Endothelial cell of umbilical vein (primary cell): Measurements from ENCODE around the gene COLEC11. TPM values are rescaled to one million over a fixed set of nuclear protein-coding genes. Genes with fewer than 3 reads are reported as not detected.

Source experiments
- BruUV-seq: library from RNA; stranded (reverse); fragments of 400-500 nt; replicated peaks from 2 replicates; lab custom pipeline; 2021; lab: Mats Ljungman, UMichigan
- CTCF ChIA-PET: fragments of 300-600, 350-600 bp; sonication (Branson Sonifier 250); formaldehyde crosslinking; loops from one replicate; lab custom pipeline; 2021; ENCODE audit warnings: antibody characterized with exemption, inconsistent platforms; lab: Charles Lee
- POLR2A ChIA-PET: fragments of 300-600, 350-600 bp; sonication (Branson Sonifier 250); formaldehyde crosslinking; loops from one replicate; lab custom pipeline; 2021; ENCODE audit warnings: antibody characterized with exemption, inconsistent platforms; lab: Charles Lee
- DNase-seq: peaks from one replicate; pipeline ENCODE4 v3.0.0-alpha.2; 2011; ENCODE audit warnings: low read depth, low spot score
- FAIRE-seq: peaks from 2 replicates; lab custom pipeline; 2011; peaks lifted over from hg19 to GRCh38; lab: Jason Lieb, UNC
- H2AFZ ChIP-seq: 2 replicates; pipeline ENCODE4 v1.6.0; 2012; ENCODE audit warnings: low read depth, low read length, control low read depth, inconsistent platforms
- H3K27ac ChIP-seq: 2 replicates; pipeline ENCODE4 v1.5.1; 2011; ENCODE audit warnings: low read depth, mild to moderate bottlenecking, control low read depth, low read length, moderate library complexity; ENCODE audit not compliant: insufficient read depth
- H3K27me3 ChIP-seq, 2 experiments: 2 replicates each; pipeline versions ENCODE4 v1.6.0 to v1.6.1; 2011; ENCODE audit warnings: low read length in 2 of 2, mixed read lengths in 1 of 2; ENCODE audit not compliant: control insufficient read depth in 2 of 2, insufficient read depth in 2 of 2
- H3K36me3 ChIP-seq, 2 experiments: 2 replicates in 1 of 2; 3 replicates in 1 of 2; pipeline ENCODE4 v1.5.1; 2011; ENCODE audit warnings: low read length in 2 of 2, mild to moderate bottlenecking in 1 of 2, moderate library complexity in 1 of 2; ENCODE audit not compliant: control insufficient read depth in 2 of 2, insufficient read depth in 2 of 2; ENCODE audit errors: extremely low read depth in 1 of 2
- H3K4me1 ChIP-seq: 3 replicates; pipeline ENCODE4 v1.5.1; 2011; ENCODE audit warnings: mild to moderate bottlenecking, low read length; ENCODE audit not compliant: control insufficient read depth, insufficient read depth; ENCODE audit errors: extremely low read depth
- H3K4me2 ChIP-seq: 2 replicates; pipeline ENCODE4 v1.6.1; 2011; ENCODE audit warnings: low read length, control low read depth, mixed read lengths; ENCODE audit not compliant: insufficient read depth
- H3K4me3 ChIP-seq, 3 experiments: fragments of 200-600 bp in 1 of 3; sonication (generic), shearing (Covaris generic) in 1 of 3; replicated peaks in 1 of 3; 2 replicates each; pipeline ENCODE4 v1.5.1; 2011 to 2016; ENCODE audit warnings: control low read depth in 3 of 3, low read length in 3 of 3, mild to moderate bottlenecking in 2 of 3, inconsistent platforms in 1 of 3, low read depth in 1 of 3, moderate library complexity in 1 of 3; ENCODE audit not compliant: insufficient read depth in 1 of 3
- H3K79me2 ChIP-seq: 2 replicates; pipeline ENCODE4 v1.6.0; 2012; ENCODE audit warnings: low read length, inconsistent platforms; ENCODE audit not compliant: control insufficient read depth, insufficient read depth
- H3K9ac ChIP-seq: replicated peaks from 2 replicates; pipeline ENCODE3; 2011; ENCODE audit warnings: low read length, control low read depth; ENCODE audit not compliant: insufficient read depth; ENCODE audit errors: extremely low read depth
- H3K9me1 ChIP-seq: replicated peaks from 3 replicates; pipeline ENCODE4 v1.6.0; 2011; ENCODE audit warnings: mild to moderate bottlenecking, low read length; ENCODE audit not compliant: control insufficient read depth, insufficient read depth; ENCODE audit errors: extremely low read depth
- H3K9me3 ChIP-seq: replicated peaks from 2 replicates; pipeline ENCODE4 v1.5.1; 2012; ENCODE audit warnings: low read length, inconsistent platforms; ENCODE audit not compliant: control insufficient read depth, insufficient read depth
- H4K20me1 ChIP-seq: replicated peaks from 2 replicates; pipeline ENCODE3; 2011; ENCODE audit warnings: mild to moderate bottlenecking, low read length; ENCODE audit not compliant: control insufficient read depth, insufficient read depth; ENCODE audit errors: extremely low read depth
- CTCF ChIP-seq, 2 donors: IDR thresholded peaks; 1 replicate in 1 of 2; 2 replicates in 1 of 2; pipeline ENCODE4 v1.5.1; 2011; ENCODE audit warnings: low read length in 2 of 2, mild to moderate bottlenecking in 2 of 2, moderate library complexity in 2 of 2, control low read depth in 1 of 2, inconsistent platforms in 1 of 2, low read depth in 1 of 2; ENCODE audit not compliant: insufficient read depth in 1 of 2; ENCODE audit errors: extremely low read depth in 1 of 2
- EZH2 ChIP-seq: IDR thresholded peaks from 2 replicates; pipeline ENCODE4 v1.6.1; 2012; ENCODE audit warnings: borderline replicate concordance, low read depth, mild to moderate bottlenecking, moderate library complexity, low read length, inconsistent platforms; ENCODE audit not compliant: severe bottlenecking
- FOS ChIP-seq: IDR thresholded peaks from 2 replicates; pipeline ENCODE4 v1.6.1; 2011; ENCODE audit warnings: mild to moderate bottlenecking, low read length, moderate library complexity, borderline replicate concordance; ENCODE audit not compliant: insufficient read depth
- GATA2 ChIP-seq: IDR thresholded peaks from 2 replicates; pipeline ENCODE4 v1.7.0; 2011; ENCODE audit warnings: low read depth, mild to moderate bottlenecking, moderate library complexity, mixed read lengths, low read length; ENCODE audit not compliant: insufficient read length, insufficient read depth
- JUN ChIP-seq: IDR thresholded peaks from 2 replicates; pipeline ENCODE4 v1.6.1; 2011; ENCODE audit warnings: borderline replicate concordance, low read depth; ENCODE audit not compliant: insufficient read length, insufficient read depth
- MAX ChIP-seq: IDR thresholded peaks from 2 replicates; pipeline ENCODE4 v1.6.1; 2011; ENCODE audit not compliant: insufficient read depth, insufficient read length
- MYC ChIP-seq: IDR thresholded peaks from one replicate; pipeline ENCODE4 v1.6.1; 2011; ENCODE audit warnings: mild to moderate bottlenecking, low read depth, low read length
- POLR2A ChIP-seq: IDR thresholded peaks from 2 replicates; pipeline ENCODE4 v1.6.1; 2012; ENCODE audit warnings: low read depth, mild to moderate bottlenecking, control low read depth, low read length
- POLR2AphosphoS5 ChIP-seq: IDR thresholded peaks from 2 replicates; pipeline ENCODE4 v1.6.1; 2012; ENCODE audit warnings: low read depth, mild to moderate bottlenecking, control low read depth, low read length, moderate library complexity; ENCODE audit not compliant: insufficient read depth
- dilution Hi-C: fragments of 300-500 bp; cut with MboI; formaldehyde crosslinking; loops from one replicate; pipeline ENCODE4 v1.15.0; 2019; ENCODE audit warnings: low sequenced_read_pairs; ENCODE audit not compliant: extremely low pct_ligation_motif_present
- intact Hi-C: fragments of 100-400 bp; cut with micrococcal nuclease; formaldehyde crosslinking; loops from one replicate; pipeline ENCODE4 v1.10.0; 2022
- polyA plus RNA-seq, 4 experiments: library from polyadenylated mRNA; depleted of rRNA in 3 of 4; stranded (reverse) in 3 of 4; unstranded in 1 of 4; fragments of >200 nt; gene quantifications; 2 replicates each; pipeline versions ENCODE4 v1.2.1 to v1.2.3, GENCODE V29; 2011 to 2012; ENCODE audit warnings: missing spikeins in 1 of 4
- total RNA-seq: library from RNA; stranded (reverse); gene quantifications from 2 replicates; pipeline ENCODE4 v1.2.3, GENCODE V29; 2021

Gene COLEC11
- total and polyA plus RNA-seq, 2 donors (not counting 3 experiments of a cell fraction or from before 2014, with no cell fraction given): 0.15 TPM; not detected in 1

GRCh38 chr2:3584608-3585260, 10.2 kb upstream of the COLEC11 start:
- Histone ChIP-seq H3K27ac (no peak overlapping the region), H3K4me3 (no peak overlapping the region), H3K4me1 (no peaks in the 10 kb centered on the region), H3K9me3 (no peaks in the 10 kb centered on the region), H3K4me2 (no peak overlapping the region), H4K20me1 (no peaks in the 10 kb centered on the region), H2AFZ (no peak overlapping the region), H3K36me3 (peaks cover 20% of the 10 kb centered on the region in 2 experiments), H3K9me1 (no peaks in the 10 kb centered on the region), H3K27me3 (no peaks in the 10 kb centered on the region), H3K9ac (no peak overlapping the region), H3K79me2 (peaks cover 14% of the 10 kb centered on the region)
- FAIRE-seq (no peak), DNase-seq (no peak)
- ChIA-PET POLR2A (interaction anchor here (1.0 kb wide), 1 partner anchor 9 kb away, joined by 6 read pairs; no protein-coding TSS in a partner anchor), CTCF (interaction anchor here (1.0 to 2.7 kb wide), 3 partner anchors 9 to 122 kb away, joined by 3 to 14 read pairs (median 3); partner anchors contain the start of gene COLEC11)
- dilution Hi-C loops (no loop called here), intact Hi-C loops (no loop called here)
- BruUV-seq: no TSS peak
- TF ChIP-seq JUN (no peak), FOS (no peak), POLR2A (no peak), MYC (no peak), MAX (no peak), GATA2 (no peak), EZH2 (no peak), POLR2AphosphoS5 (no peak), CTCF (IDR thresholded peaks at IDR 0.05; ENCODE audit: extremely low read depth in 1 of 2, insufficient read depth in 1 of 2, low read depth in 1 of 2, low read length in 2 of 2) (no peak)
